K562 (cell line): ENCODE results near the gene SMCO4. TPM values are rescaled to one million over a fixed set of nuclear protein-coding genes. Genes with fewer than 3 reads are reported as not detected.

Experiments used
- ATAC-seq: fragments of 200-7000 bp; cut with Tn5 transposase; 3 replicates; pipeline ENCODE4 v1.9.1; 2020; ENCODE audit warnings: moderate library complexity
- BruUV-seq: library from RNA; stranded (reverse); fragments of 400-500 nt; replicated peaks from 2 replicates; lab custom pipeline; 2021; lab: Mats Ljungman, UMichigan
- CTCF ChIA-PET: fragments of 300-600 bp; formaldehyde crosslinking; extraction: SDS; loops from one replicate; lab custom pipeline; 2021; ENCODE audit warnings: low intra/inter-chr PET ratio; lab: Yijun Ruan, JAX
- POLR2A ChIA-PET: fragments of 300-600, 350-650 bp; sonication (Branson Sonifier 250); formaldehyde crosslinking; extraction: SDS; loops from one replicate; lab custom pipeline; 2021; ENCODE audit warnings: antibody characterized with exemption, inconsistent platforms; lab: Yijun Ruan, JAX
- DNase-seq, 4 experiments: peaks; one replicate each; pipeline versions ENCODE4 v3.0.0 to v3.0.0-alpha.2; 2011 to 2018; ENCODE audit warnings: low spot score in 3 of 4, mixed read lengths in 3 of 4; ENCODE audit errors: extremely low read depth in 1 of 4
- FAIRE-seq: peaks from 2 replicates; lab custom pipeline; 2011; peaks lifted over from hg19 to GRCh38; lab: Jason Lieb, UNC
- H2AFZ ChIP-seq: 2 replicates; pipeline ENCODE4 v1.6.0; 2011; ENCODE audit warnings: low read depth, low read length, control low read depth, inconsistent platforms
- H3K27ac ChIP-seq: fragments of 200-600 bp; 3 replicates; pipeline ENCODE4 v1.8.0; 2011; ENCODE audit warnings: low read depth, mild to moderate bottlenecking, control low read depth, inconsistent platforms, low read length, moderate library complexity, mixed read lengths; ENCODE audit errors: extremely low read depth
- H3K27me3 ChIP-seq, 2 experiments: fragments of 300-600 bp in 1 of 2; 2 replicates in 1 of 2; 3 replicates in 1 of 2; pipeline versions ENCODE4 v1.6.0 to v1.8.0; 2011; ENCODE audit warnings: inconsistent platforms in 2 of 2, low read length in 2 of 2, mild to moderate bottlenecking in 1 of 2, mixed read lengths in 1 of 2, moderate library complexity in 1 of 2; ENCODE audit not compliant: control insufficient read depth in 2 of 2, insufficient read depth in 2 of 2
- H3K36me3 ChIP-seq: fragments of 300-600 bp; 3 replicates; pipeline ENCODE4 v1.8.0; 2011; ENCODE audit warnings: mild to moderate bottlenecking, low read length, inconsistent platforms; ENCODE audit not compliant: control insufficient read depth, insufficient read depth
- H3K4me1 ChIP-seq, 2 experiments: fragments of 200-600 bp in 1 of 2; replicated peaks in 1 of 2; 2 replicates in 1 of 2; 3 replicates in 1 of 2; pipeline versions ENCODE4 v1.5.1 to v1.8.0; 2011; ENCODE audit warnings: inconsistent platforms in 2 of 2, low read length in 2 of 2, mild to moderate bottlenecking in 1 of 2, mixed read lengths in 1 of 2, moderate library complexity in 1 of 2; ENCODE audit not compliant: control insufficient read depth in 2 of 2, insufficient read depth in 2 of 2
- H3K4me2 ChIP-seq: 2 replicates; pipeline ENCODE4 v1.6.1; 2011; ENCODE audit warnings: low read length, control low read depth, inconsistent platforms, mixed read lengths; ENCODE audit not compliant: insufficient read depth
- H3K4me3 ChIP-seq: fragments of 200-600 bp; sonication (generic), shearing (Covaris generic); 2 replicates; pipeline ENCODE4 v1.5.1; 2016; ENCODE audit warnings: control low read depth, inconsistent platforms
- H3K79me2 ChIP-seq: fragments of 200-600 bp; 3 replicates; pipeline ENCODE4 v1.8.0; 2011; ENCODE audit warnings: low read length, inconsistent platforms; ENCODE audit not compliant: control insufficient read depth, insufficient read depth
- H3K9ac ChIP-seq, 2 experiments: 2 replicates each; pipeline versions ENCODE4 v1.6.0 to v1.6.1; 2011; ENCODE audit warnings: low read depth in 2 of 2, low read length in 2 of 2, control low read depth in 1 of 2, inconsistent platforms in 1 of 2, mild to moderate bottlenecking in 1 of 2, mixed read lengths in 1 of 2; ENCODE audit not compliant: insufficient read depth in 1 of 2
- H3K9me1 ChIP-seq: one replicate; pipeline ENCODE4 v1.6.0; 2011; ENCODE audit warnings: inconsistent platforms, mild to moderate bottlenecking, low read length, moderate library complexity; ENCODE audit not compliant: control insufficient read depth, insufficient read depth
- H3K9me3 ChIP-seq: replicated peaks from 2 replicates; pipeline ENCODE4 v1.5.1; 2011; ENCODE audit warnings: low read depth, low read length, inconsistent platforms; ENCODE audit not compliant: control insufficient read depth, insufficient read depth
- H4K20me1 ChIP-seq: replicated peaks from 2 replicates; pipeline ENCODE4 v1.6.1; 2011; ENCODE audit warnings: low read length, inconsistent platforms, mixed read lengths; ENCODE audit not compliant: control insufficient read depth, insufficient read depth
- BDP1 ChIP-seq: IDR thresholded peaks from 3 replicates; pipeline ENCODE4 v1.6.1; 2011; ENCODE audit not compliant: insufficient read length, insufficient read depth
- DNMT1 ChIP-seq: fragments of 450-650 bp; IDR thresholded peaks from 2 replicates; pipeline ENCODE4 v1.6.1; 2016; ENCODE audit warnings: antibody characterized with exemption, mild to moderate bottlenecking
- KLF6 ChIP-seq: fragments of 250-450 bp; sonication (Bioruptor Pico); IDR thresholded peaks from 2 replicates; pipeline ENCODE4 v1.4.0; 2020; ENCODE audit warnings: mild to moderate bottlenecking, moderate library complexity, borderline replicate concordance
- MITF ChIP-seq: IDR thresholded peaks from 2 replicates; pipeline ENCODE4 v1.6.1; 2014; ENCODE audit warnings: antibody characterized with exemption
- RBM25 ChIP-seq: fragments of 200-400 bp; formaldehyde crosslinking; IDR thresholded peaks from 2 replicates; pipeline ENCODE4 v1.6.1; 2018; ENCODE audit warnings: low read length, low read depth, moderate library complexity; ENCODE audit not compliant: severe bottlenecking
- THRA ChIP-seq: fragments of 450-650 bp; IDR thresholded peaks from 2 replicates; pipeline ENCODE4 v1.6.1; 2017; ENCODE audit warnings: mild to moderate bottlenecking, moderate library complexity
- WGBS: fragments of 100-300 bp; shearing (Covaris generic); methylation state at CpG from one replicate; pipeline ENCODE4 v1.1.6; 2016; ENCODE audit warnings: low coverage, mixed read lengths; ENCODE audit not compliant: insufficient coverage; ENCODE audit errors: missing lambda C conversion rate; 5-methylcytosine and 5-hydroxymethylcytosine counted together
- in situ Hi-C: fragments of 300-500 bp; cut with MboI; formaldehyde crosslinking; loops from 4 replicates; pipeline ENCODE4 v1.15.0; 2018; ENCODE audit warnings: inconsistent platforms, mixed read lengths
- intact Hi-C: fragments of 100-400 bp; cut with micrococcal nuclease; formaldehyde crosslinking; loops from 2 replicates; pipeline ENCODE4 v1.14.2; 2022
- polyA plus RNA-seq, 8 experiments: library from polyadenylated mRNA; depleted of rRNA in 4 of 8; stranded (reverse) in 5 of 8; unstranded in 3 of 8; fragments of >200 nt; fragmentation: Nextera tagmentation in 2 of 8; fragmentation: Illumina TruSeq in 1 of 8; extraction: Ambion mirVana in 2 of 8; extraction: Trizol in 1 of 8; gene quantifications; 2 replicates each; pipeline versions ENCODE4 v1.2.1 to v1.2.3, GENCODE V29; 2011 to 2014; ENCODE audit warnings: inconsistent platforms in 1 of 8, missing spikeins in 1 of 8
- total RNA-seq, 7 experiments: library from RNA; depleted of rRNA in 6 of 7; stranded (reverse); fragments of >200 nt in 6 of 7; fragmentation: Illumina TruSeq in 2 of 7; extraction: Trizol in 2 of 7; gene quantifications; 2 replicates each; pipeline versions ENCODE4 v1.2.1 to v1.2.3, GENCODE V29; 2011 to 2021; ENCODE audit warnings: low replicate concordance in 1 of 7

SMCO4 gene
- total and polyA plus RNA-seq, 9 of the 15 experiments (the other 6 are each of a cell fraction or from before 2014, with no cell fraction given), result 1.8 to 27.8 (median 15.3) TPM

GRCh38 chr11:93504110-93505095 lies 38.8 kb downstream of the SMCO4 start:
- no peak overlapping the region for H3K27ac ChIP-seq
- ChIA-PET CTCF (no interaction called here), POLR2A (no interaction called here)
- no peaks in the 10 kb centered on the region for H3K36me3 ChIP-seq
- H2AFZ ChIP-seq, result no peak overlapping the region
- FAIRE-seq (no peak), ATAC-seq (no peak), DNase-seq (no peak)
- BruUV-seq, result no TSS peak
- no peak overlapping the region for H3K4me3 ChIP-seq
- in situ Hi-C loops (no loop called here), intact Hi-C loops (no loop called here)
- no peak for TF ChIP-seq DNMT1
- no peaks in the 10 kb centered on the region for H3K4me1 ChIP-seq
- no peak overlapping the region for H3K4me2 ChIP-seq
- H4K20me1 ChIP-seq, result no peaks in the 10 kb centered on the region
- no peaks in the 10 kb centered on the region for H3K79me2 ChIP-seq
- no peaks in the 10 kb centered on the region for H3K9me1 ChIP-seq
- no peaks in the 10 kb centered on the region for H3K9me3 ChIP-seq
- 15% methylated on average over 3 of the region's 3 CpGs for WGBS
- H3K9ac ChIP-seq, result no peak overlapping the region
- H3K27me3 ChIP-seq, result no peaks in the 10 kb centered on the region

- FAIRE-seq, result no peak
Measured at GRCh38 chr11:93501856-93502255, 41.3 kb downstream of the SMCO4 start.

More at GRCh38 chr11:93501856-93502255, 41.3 kb downstream of the SMCO4 start:
- Histone ChIP-seq H2AFZ (no peak overlapping the region), H4K20me1 (no peaks in the 10 kb centered on the region), H3K4me1 (no peaks in the 10 kb centered on the region), H3K36me3 (no peaks in the 10 kb centered on the region), H3K4me2 (no peak overlapping the region), H3K9me3 (no peaks in the 10 kb centered on the region), H3K27ac (no peak overlapping the region), H3K9ac (no peak overlapping the region), H3K4me3 (no peak overlapping the region), H3K79me2 (no peaks in the 10 kb centered on the region), H3K27me3 (no peaks in the 10 kb centered on the region), H3K9me1 (no peaks in the 10 kb centered on the region)
- in situ Hi-C loops (no loop called here), intact Hi-C loops (no loop called here)
- ChIA-PET POLR2A (no interaction called here), CTCF (no interaction called here)
- BruUV-seq, result no TSS peak
- ATAC-seq, result no peak
- DNase-seq, result no peak
- TF ChIP-seq MITF (no peak), THRA (no peak), KLF6 (no peak), RBM25 (no peak), BDP1 (no peak)
- 20% methylated on average over 2 of the region's 2 CpGs for WGBS
